Measurements from ENCODE around the gene ABCB8. TPM values are rescaled to one million over a fixed set of nuclear protein-coding genes. Genes with fewer than 3 reads are reported as not detected.

The ABCB8 gene
- total RNA-seq, 1 donor = 21.5 TPM

DNA sequence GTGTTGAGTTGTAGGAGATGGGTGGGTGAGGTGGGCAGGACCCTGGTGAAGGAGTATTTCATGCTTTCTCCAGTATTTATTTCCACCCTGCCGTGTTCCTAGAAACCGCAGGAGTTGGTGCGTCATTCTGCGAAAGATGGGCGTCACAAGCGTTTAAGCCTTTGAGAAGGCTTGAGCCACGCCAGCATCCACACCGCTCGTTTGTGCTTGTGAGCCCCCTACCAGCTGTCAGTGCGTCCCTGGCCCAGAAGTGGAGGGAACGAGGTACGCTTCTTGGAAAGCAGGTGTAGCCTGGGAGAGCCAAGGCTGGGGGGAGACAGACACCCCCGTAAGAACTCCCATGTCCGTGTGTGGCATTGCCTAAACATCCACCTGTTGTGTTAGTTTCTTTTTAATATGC lies 63.7 kb downstream of the ABCB8 start:
- H3K4me1 ChIP-seq (ENCODE audit: insufficient read depth, low read length) = peaks cover 34% of the 10 kb centered on the region
- H3K4me3 ChIP-seq (ENCODE audit: low read length) = no peak overlapping the region
- no peaks in the 10 kb centered on the region for H3K9me3 ChIP-seq (ENCODE audit: low read depth, low read length)
- H3K27me3 ChIP-seq (ENCODE audit: insufficient read depth, low read length) = no peaks in the 10 kb centered on the region

DNA sequence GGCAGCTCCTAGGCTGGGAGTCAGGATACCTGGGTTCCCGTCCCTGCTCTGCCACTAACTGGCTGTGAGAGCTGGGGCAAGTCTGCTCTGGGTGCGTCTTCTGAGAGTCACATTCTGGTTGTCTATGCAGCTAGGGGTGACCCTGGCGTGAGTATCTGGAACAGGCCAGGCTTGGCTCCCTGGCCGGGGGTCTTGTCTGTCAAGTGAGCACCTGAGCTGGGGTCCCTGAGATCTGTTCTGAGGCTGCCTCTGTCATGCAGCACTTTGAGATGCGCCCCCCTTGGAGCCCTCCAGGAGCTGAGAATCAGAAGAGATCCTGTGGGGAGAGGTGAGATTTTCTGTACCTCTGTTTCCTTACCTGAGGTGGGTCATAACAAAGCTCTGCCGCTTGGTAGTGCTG lies 65.5 kb downstream of the ABCB8 start:
- Histone ChIP-seq H3K27me3 (ENCODE audit: insufficient read depth, low read length) (no peaks in the 10 kb centered on the region), H3K4me1 (ENCODE audit: insufficient read depth, low read length) (peaks cover 16% of the 10 kb centered on the region), H3K4me3 (ENCODE audit: low read length) (no peak overlapping the region), H3K9me3 (ENCODE audit: low read depth, low read length) (no peaks in the 10 kb centered on the region)

- no peak overlapping the region for H3K4me3 ChIP-seq (ENCODE audit: low read length)
- peaks cover 7% of the 10 kb centered on the region for H3K4me1 ChIP-seq (ENCODE audit: insufficient read depth, low read length)
- no peaks in the 10 kb centered on the region for H3K9me3 ChIP-seq (ENCODE audit: low read depth, low read length)
- no peaks in the 10 kb centered on the region for H3K27me3 ChIP-seq (ENCODE audit: insufficient read depth, low read length)
Measured at GRCh38 chr7:151094675-151095074, 66.4 kb downstream of the ABCB8 start.

- H3K9me3 ChIP-seq (ENCODE audit: low read depth, low read length) = no peaks in the 10 kb centered on the region
- H3K4me1 ChIP-seq (ENCODE audit: insufficient read depth, low read length) = peaks cover 1% of the 10 kb centered on the region
- no peak overlapping the region for H3K4me3 ChIP-seq (ENCODE audit: low read length)
- H3K27me3 ChIP-seq (ENCODE audit: insufficient read depth, low read length) = no peaks in the 10 kb centered on the region
Measured at GRCh38 chr7:151095123-151095797, 67.0 kb downstream of the ABCB8 start.

GRCh38 chr7:151095828-151096475 lies 67.7 kb downstream of the ABCB8 start:
- Histone ChIP-seq H3K4me1 (ENCODE audit: insufficient read depth, low read length) (no peaks in the 10 kb centered on the region), H3K4me3 (ENCODE audit: low read length) (no peak overlapping the region), H3K27me3 (ENCODE audit: insufficient read depth, low read length) (no peaks in the 10 kb centered on the region), H3K9me3 (ENCODE audit: low read depth, low read length) (no peaks in the 10 kb centered on the region)

Other genes with a start within 250 kb of the ABCB8 start
- gene TMEM176B, start 228.1 kb upstream of the ABCB8 start, total RNA-seq = 4.7 TPM
- 2.1 TPM for gene TMEM176A, start 227.7 kb upstream of the ABCB8 start, total RNA-seq
- gene AOC1, start 175.9 kb upstream of the ABCB8 start, total RNA-seq = 0.10 TPM
- gene KCNH2, start 50.1 kb upstream of the ABCB8 start, total RNA-seq = 0.94 TPM
- 2.1 TPM for gene NOS3, start 37.4 kb upstream of the ABCB8 start, total RNA-seq
- 3.6 TPM for gene ATG9B, start 4.0 kb upstream of the ABCB8 start, total RNA-seq
- gene ASIC3, start 20.1 kb downstream of the ABCB8 start, total RNA-seq = 0.84 TPM
- 3.7 TPM for gene CDK5, start 29.4 kb downstream of the ABCB8 start, total RNA-seq
- 9.4 TPM for gene SLC4A2, start 31.1 kb downstream of the ABCB8 start, total RNA-seq
- gene FASTK, start 52.4 kb downstream of the ABCB8 start, total RNA-seq = 33.6 TPM
- 20.0 TPM for gene TMUB1, start 55.0 kb downstream of the ABCB8 start, total RNA-seq
- gene AGAP3, start 58.0 kb downstream of the ABCB8 start, total RNA-seq = 23.6 TPM
- not detected for gene GBX1, start 139.2 kb downstream of the ABCB8 start, total RNA-seq
- gene ASB10, start 158.8 kb downstream of the ABCB8 start, total RNA-seq = not detected
- gene H2BK1, start 182.0 kb downstream of the ABCB8 start, total RNA-seq = not detected
- 9.7 TPM for gene ABCF2, start 198.8 kb downstream of the ABCB8 start, total RNA-seq
- 25.0 TPM for gene CHPF2, start 204.0 kb downstream of the ABCB8 start, total RNA-seq
- gene SMARCD3, start 220.2 kb downstream of the ABCB8 start, total RNA-seq = 35.8 TPM